HCT116 (cell line): Measurements from ENCODE around the gene EYA2. TPM values are rescaled to one million over a fixed set of nuclear protein-coding genes. Genes with fewer than 3 reads are reported as not detected.

ENCODE experiments used
- ATAC-seq: fragments of 200-7000 bp; cut with Tn5 transposase; 2 replicates; pipeline ENCODE4 v1.9.1; 2020; ENCODE audit warnings: mild to moderate bottlenecking, moderate library complexity
- BruUV-seq: library from RNA; stranded (reverse); fragments of 400-500 nt; replicated peaks from 2 replicates; lab custom pipeline; 2021; lab: Mats Ljungman, UMichigan
- CTCF ChIA-PET: fragments of 300-600 bp; sonication (Branson Sonifier 250); formaldehyde crosslinking; loops from one replicate; lab custom pipeline; 2021; ENCODE audit warnings: antibody characterized with exemption; lab: Charles Lee
- POLR2A ChIA-PET: fragments of 300-600, 350-600 bp; sonication (Branson Sonifier 250); formaldehyde crosslinking; loops from one replicate; lab custom pipeline; 2021; ENCODE audit warnings: antibody characterized with exemption; lab: Charles Lee
- RAD21 ChIA-PET, 2 experiments: fragments of 300-600 bp; sonication (Branson Sonifier 250); formaldehyde crosslinking; loops; one replicate each; lab custom pipeline; 2023; ENCODE audit warnings: low total read pairs in 2 of 2; ENCODE audit not compliant: uncharacterized antibody in 2 of 2, unreplicated experiment in 2 of 2, low non-redundant PET in 1 of 2; lab: Charles Lee
- DNase-seq: peaks from one replicate; pipeline ENCODE4 v3.0.0-alpha.2; 2010; ENCODE audit warnings: low read depth, low spot score
- H2AFZ ChIP-seq: fragments of 200-600 bp; shearing (Covaris generic), sonication (generic); 2 replicates; pipeline ENCODE4 v1.6.1; 2017; ENCODE audit warnings: low read depth, mixed run types, mixed read lengths, antibody characterized with exemption, low read length; ENCODE audit not compliant: poor library complexity, severe bottlenecking
- H3K27ac ChIP-seq: 2 replicates; pipeline ENCODE4 v1.5.1; 2012; ENCODE audit warnings: low read depth, low read length
- H3K27me3 ChIP-seq: fragments of 200-600 bp; sonication (generic); 2 replicates; pipeline ENCODE4 v1.6.1; 2016; ENCODE audit warnings: mixed run types, low read length, mixed read lengths; ENCODE audit not compliant: insufficient read depth
- H3K36me3 ChIP-seq, 2 experiments: fragments of 200-500 bp in 1 of 2; fragments of 200-600 bp in 1 of 2; sonication (Bioruptor generic) in 1 of 2; sonication (generic) in 1 of 2; 2 replicates each; pipeline versions ENCODE4 v1.5.1 to v1.6.1; 2014 to 2016; ENCODE audit warnings: low read length in 2 of 2, inconsistent platforms in 1 of 2, mixed read lengths in 1 of 2, mixed run types in 1 of 2; ENCODE audit not compliant: insufficient read depth in 2 of 2, control insufficient read depth in 1 of 2
- H3K4me1 ChIP-seq, 2 experiments: fragments of 200-600 bp in 1 of 2; sonication (generic) in 1 of 2; 2 replicates each; pipeline versions ENCODE4 v1.5.1 to v1.6.1; 2012 to 2017; ENCODE audit warnings: low read length in 2 of 2, inconsistent platforms in 1 of 2, mild to moderate bottlenecking in 1 of 2, mixed read lengths in 1 of 2, mixed run types in 1 of 2, moderate library complexity in 1 of 2; ENCODE audit not compliant: insufficient read depth in 2 of 2, control insufficient read depth in 1 of 2
- H3K4me2 ChIP-seq: fragments of 200-600 bp; sonication (generic); 2 replicates; pipeline ENCODE4 v1.6.1; 2017; ENCODE audit warnings: mixed run types, low read length, mixed read lengths
- H3K4me3 ChIP-seq, 2 experiments: fragments of 200-600 bp in 1 of 2; sonication (generic) in 1 of 2; replicated peaks in 1 of 2; 2 replicates each; pipeline ENCODE4 v1.5.1; 2011 to 2016; ENCODE audit warnings: low read length in 2 of 2, control low read depth in 1 of 2, low read depth in 1 of 2, mild to moderate bottlenecking in 1 of 2, mixed read lengths in 1 of 2, mixed run types in 1 of 2
- H3K79me2 ChIP-seq: fragments of 200-600 bp; sonication (generic); 2 replicates; pipeline ENCODE4 v1.6.1; 2017; ENCODE audit warnings: mild to moderate bottlenecking, mixed run types, low read length, moderate library complexity, mixed read lengths; ENCODE audit not compliant: insufficient read depth
- H3K9ac ChIP-seq: fragments of 200-600 bp; sonication (generic); 2 replicates; pipeline ENCODE4 v1.6.1; 2016; ENCODE audit warnings: low read length, mixed read lengths
- H3K9me2 ChIP-seq: fragments of 200-600 bp; sonication (generic), shearing (Covaris generic); 2 replicates; pipeline ENCODE4 v1.6.1; 2017; ENCODE audit warnings: mixed run types, mild to moderate bottlenecking, moderate library complexity; ENCODE audit not compliant: insufficient read depth
- H3K9me3 ChIP-seq, 2 experiments: fragments of 200-500 bp in 1 of 2; fragments of 200-600 bp in 1 of 2; sonication (Bioruptor generic) in 1 of 2; sonication (generic) in 1 of 2; 2 replicates each; pipeline ENCODE4 v1.6.1; 2014 to 2017; ENCODE audit warnings: low read length in 2 of 2, mixed read lengths in 2 of 2, inconsistent platforms in 1 of 2, low read depth in 1 of 2, mild to moderate bottlenecking in 1 of 2, mixed run types in 1 of 2, moderate library complexity in 1 of 2; ENCODE audit not compliant: control insufficient read depth in 1 of 2, insufficient read depth in 1 of 2
- H4K20me1 ChIP-seq: fragments of 200-600 bp; sonication (generic), shearing (Covaris generic); 2 replicates; pipeline ENCODE4 v1.6.1; 2017; ENCODE audit warnings: mixed run types, mild to moderate bottlenecking, moderate library complexity; ENCODE audit not compliant: insufficient read depth
- EGR1 ChIP-seq: IDR thresholded peaks from 2 replicates; pipeline ENCODE4 v1.6.1; 2012; ENCODE audit warnings: low read depth
- ELF1 ChIP-seq: IDR thresholded peaks from 2 replicates; pipeline ENCODE4 v1.6.1; 2012; ENCODE audit warnings: low read depth, borderline replicate concordance
- EZH2 ChIP-seq: fragments of 200-600 bp; sonication (generic); IDR thresholded peaks from 2 replicates; pipeline ENCODE4 v1.6.1; 2017; ENCODE audit warnings: antibody characterized with exemption, mixed run types
- MAX ChIP-seq: IDR thresholded peaks from 2 replicates; pipeline ENCODE4 v1.6.1; 2012
- POLR2A ChIP-seq: IDR thresholded peaks from 2 replicates; pipeline ENCODE4 v1.7.0; 2011; ENCODE audit warnings: borderline replicate concordance; ENCODE audit not compliant: insufficient read depth, insufficient read length; ENCODE audit errors: extremely low read depth
- POLR2AphosphoS5 ChIP-seq: IDR thresholded peaks from 2 replicates; pipeline ENCODE4 v1.6.1; 2011; ENCODE audit warnings: mild to moderate bottlenecking, low read depth, low read length, moderate library complexity
- RAD21 ChIP-seq: IDR thresholded peaks from 2 replicates; pipeline ENCODE4 v1.6.1; 2012; ENCODE audit warnings: low read depth, mild to moderate bottlenecking
- SIN3A ChIP-seq: IDR thresholded peaks from 2 replicates; pipeline ENCODE4 v1.6.1; 2012; ENCODE audit warnings: low read depth
- SP1 ChIP-seq: IDR thresholded peaks from 2 replicates; pipeline ENCODE4 v1.6.1; 2012; ENCODE audit warnings: low read depth
- SRF ChIP-seq: IDR thresholded peaks from 2 replicates; pipeline ENCODE4 v1.6.1; 2012; ENCODE audit warnings: low read depth
- TCF7L2 ChIP-seq: IDR thresholded peaks from 2 replicates; pipeline ENCODE4 v1.7.0; 2011; ENCODE audit warnings: borderline replicate concordance, inconsistent platforms; ENCODE audit not compliant: insufficient read depth, insufficient read length; ENCODE audit errors: extremely low read depth
- YY1 ChIP-seq: IDR thresholded peaks from 2 replicates; pipeline ENCODE4 v1.6.1; 2011; ENCODE audit warnings: low read length, low read depth, moderate library complexity, mild to moderate bottlenecking; ENCODE audit not compliant: insufficient replicate concordance; ENCODE audit errors: extremely low read depth
- ZBTB33 ChIP-seq: IDR thresholded peaks from 2 replicates; pipeline ENCODE4 v1.6.1; 2011; ENCODE audit warnings: mild to moderate bottlenecking, low read length, moderate library complexity; ENCODE audit not compliant: insufficient replicate concordance; ENCODE audit errors: extremely low read depth
- intact Hi-C: fragments of 100-400 bp; cut with micrococcal nuclease; formaldehyde crosslinking; loops from 2 replicates; pipeline ENCODE4 v1.10.0; 2022
- total RNA-seq: library from RNA; stranded (reverse); gene quantifications from one replicate; pipeline ENCODE4 v1.2.1, GENCODE V29; 2021; ENCODE audit not compliant: unreplicated experiment

EYA2 gene
- total RNA-seq, 1 experiment from 2014 or later, result not detected

GRCh38 chr20:47075263-47075662 lies 180.6 kb downstream of the EYA2 start:
- Histone ChIP-seq H3K9me2 (no peaks in the 10 kb centered on the region), H3K9ac (no peak overlapping the region), H3K4me3 (no peak overlapping the region), H2AFZ (no peak overlapping the region), H3K79me2 (no peaks in the 10 kb centered on the region), H3K9me3 (peaks cover 0 to 3% of the 10 kb centered on the region in 2 experiments; a peak in 1 of 4 replicates), H3K27me3 (no peaks in the 10 kb centered on the region), H3K4me2 (no peak overlapping the region), H3K27ac (no peak overlapping the region), H4K20me1 (no peaks in the 10 kb centered on the region), H3K36me3 (no peaks in the 10 kb centered on the region), H3K4me1 (no peaks in the 10 kb centered on the region)
- ChIA-PET RAD21 (no interaction called here), POLR2A (no interaction called here), CTCF (no interaction called here)
- intact Hi-C loops, result no loop called here
- DNase-seq (no peak), ATAC-seq (no peak)
- no TSS peak for BruUV-seq
- no peak for TF ChIP-seq ELF1
- no peak for TF ChIP-seq RAD21
- TF ChIP-seq EZH2, result no peak
- no peak for TF ChIP-seq EGR1
- TF ChIP-seq POLR2A, result no peak
- no peak for TF ChIP-seq POLR2AphosphoS5
- TF ChIP-seq MAX, result no peak
- TF ChIP-seq SRF, result no peak
- no peak for TF ChIP-seq ZBTB33
- TF ChIP-seq YY1, result no peak
- TF ChIP-seq TCF7L2, result no peak
- TF ChIP-seq SP1, result no peak
- no peak for TF ChIP-seq SIN3A
